HFF-Myc (cell line): ENCODE results near the gene ST7.

Experiments used
- DNase-seq: peaks from one replicate; pipeline ENCODE4 v3.0.0-alpha.2; 2011; ENCODE audit warnings: low read depth; ENCODE audit errors: extremely low read depth
- H3K4me3 ChIP-seq: replicated peaks from 2 replicates; pipeline ENCODE4 v1.5.1; 2011; ENCODE audit warnings: low read depth, mild to moderate bottlenecking, control low read depth, low read length
- TF ChIP-seq, protein P1 (sequence below): IDR thresholded peaks from 2 replicates; pipeline ENCODE4 v1.5.1; 2012; ENCODE audit warnings: mild to moderate bottlenecking, low read depth, low read length, control low read depth; ENCODE audit errors: missing control alignments

The ST7 gene

DNA sequence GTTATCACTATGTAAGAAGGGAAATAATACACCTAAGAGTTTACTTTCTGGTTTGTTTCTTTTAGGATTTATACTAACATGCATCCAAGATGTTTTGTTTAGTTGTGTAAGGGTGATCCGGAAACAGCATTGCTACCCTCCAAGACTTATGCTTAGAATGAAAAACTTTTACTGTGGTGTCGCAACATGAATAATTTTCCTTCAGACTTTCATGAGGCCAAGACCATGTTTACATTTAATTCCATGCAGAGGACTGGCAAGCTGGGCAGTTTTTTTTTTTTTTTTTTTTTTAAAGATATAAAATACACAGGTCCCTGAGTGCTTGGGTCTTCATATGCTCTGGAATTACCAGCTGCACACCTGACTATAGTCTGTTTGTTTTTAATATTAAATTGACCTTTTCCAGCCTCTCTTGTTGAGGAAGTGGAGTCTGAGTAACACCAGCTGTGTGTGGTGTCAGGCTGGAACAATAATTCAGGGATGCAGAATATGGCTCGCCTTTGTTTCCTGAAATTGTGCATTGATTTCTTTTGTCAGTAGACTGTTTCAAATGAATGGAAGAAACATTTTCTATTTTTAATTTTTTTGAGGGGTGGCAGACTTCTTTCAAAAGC is 81.7 kb downstream of the ST7 start:
- no peak overlapping the region for H3K4me3 ChIP-seq
- no peak for DNase-seq
- TF ChIP-seq, protein P1, sequence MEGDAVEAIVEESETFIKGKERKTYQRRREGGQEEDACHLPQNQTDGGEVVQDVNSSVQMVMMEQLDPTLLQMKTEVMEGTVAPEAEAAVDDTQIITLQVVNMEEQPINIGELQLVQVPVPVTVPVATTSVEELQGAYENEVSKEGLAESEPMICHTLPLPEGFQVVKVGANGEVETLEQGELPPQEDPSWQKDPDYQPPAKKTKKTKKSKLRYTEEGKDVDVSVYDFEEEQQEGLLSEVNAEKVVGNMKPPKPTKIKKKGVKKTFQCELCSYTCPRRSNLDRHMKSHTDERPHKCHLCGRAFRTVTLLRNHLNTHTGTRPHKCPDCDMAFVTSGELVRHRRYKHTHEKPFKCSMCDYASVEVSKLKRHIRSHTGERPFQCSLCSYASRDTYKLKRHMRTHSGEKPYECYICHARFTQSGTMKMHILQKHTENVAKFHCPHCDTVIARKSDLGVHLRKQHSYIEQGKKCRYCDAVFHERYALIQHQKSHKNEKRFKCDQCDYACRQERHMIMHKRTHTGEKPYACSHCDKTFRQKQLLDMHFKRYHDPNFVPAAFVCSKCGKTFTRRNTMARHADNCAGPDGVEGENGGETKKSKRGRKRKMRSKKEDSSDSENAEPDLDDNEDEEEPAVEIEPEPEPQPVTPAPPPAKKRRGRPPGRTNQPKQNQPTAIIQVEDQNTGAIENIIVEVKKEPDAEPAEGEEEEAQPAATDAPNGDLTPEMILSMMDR = no peak

DNA sequence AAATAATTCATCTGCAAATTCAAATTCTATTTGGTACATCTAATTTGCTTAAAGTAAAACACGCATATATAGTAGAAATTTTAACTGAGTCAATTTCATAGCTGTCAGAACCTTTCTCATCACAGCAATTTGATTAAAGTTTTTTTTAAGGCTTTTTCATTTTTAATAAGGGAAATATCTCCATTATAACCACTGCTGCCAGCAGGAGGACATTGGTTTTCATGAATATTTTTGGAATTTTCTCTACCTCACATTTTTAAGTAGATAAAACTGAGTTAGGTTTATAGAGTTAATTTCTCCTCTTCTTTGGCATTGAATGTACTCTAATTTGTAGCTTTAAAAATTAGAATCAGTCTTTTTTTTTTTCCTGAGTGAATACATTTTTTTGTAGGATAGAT is 82.2 kb downstream of the ST7 start:
- H3K4me3 ChIP-seq = no peak overlapping the region
- TF ChIP-seq, protein P1 = no peak
- no peak for DNase-seq

DNA sequence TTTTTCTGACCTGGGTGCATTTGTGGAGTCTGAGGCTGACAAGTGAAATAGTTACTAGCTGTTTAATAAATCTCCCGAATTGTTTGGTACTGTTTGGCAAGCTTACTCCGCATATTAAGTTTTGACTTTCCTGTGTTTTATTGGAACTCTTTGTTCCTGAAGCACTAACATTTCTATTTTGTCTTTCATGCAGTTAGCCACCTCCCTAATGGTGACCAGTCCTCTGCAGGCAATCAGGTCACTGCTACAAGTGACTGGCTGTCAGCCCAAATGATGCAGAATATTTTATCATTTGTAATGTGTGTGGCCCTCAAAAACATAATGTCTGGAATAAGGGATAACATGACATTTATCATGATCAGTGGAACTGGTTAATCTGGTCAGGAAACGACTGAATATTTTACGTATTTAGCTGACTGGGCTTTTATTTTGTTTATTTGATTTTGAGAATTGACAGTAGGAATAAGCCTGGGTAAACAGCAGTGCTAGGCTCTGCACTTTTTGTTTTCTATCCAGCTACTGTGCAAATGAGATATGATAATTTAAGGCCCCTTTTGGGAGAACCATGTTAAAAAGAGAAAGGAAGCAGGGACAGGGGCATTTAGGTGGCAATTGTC is 82.9 kb downstream of the ST7 start:
- no peak for DNase-seq
- TF ChIP-seq, protein P1 = no peak
- no peak overlapping the region for H3K4me3 ChIP-seq

DNA sequence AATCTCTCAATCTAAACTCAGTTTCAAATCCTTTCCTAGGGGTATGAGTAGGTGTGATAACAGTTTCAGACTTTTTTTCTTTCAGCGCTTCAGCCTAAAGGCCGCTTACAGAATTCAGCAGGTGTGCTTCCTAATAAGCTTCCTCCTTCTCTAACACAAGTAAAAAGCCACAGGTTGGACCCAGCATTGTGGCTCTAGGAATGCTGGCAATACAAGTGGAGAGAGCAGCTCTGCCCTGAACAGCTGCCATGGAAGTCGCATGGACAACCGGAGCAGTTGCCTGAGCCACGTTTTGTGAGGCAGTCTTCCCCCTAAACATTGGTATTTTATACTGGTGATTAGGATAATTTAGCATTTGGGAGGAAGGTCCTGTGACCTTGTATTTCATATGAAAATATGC is 83.5 kb downstream of the ST7 start:
- TF ChIP-seq, protein P1 = no peak
- H3K4me3 ChIP-seq = no peak overlapping the region
- no peak for DNase-seq

DNA sequence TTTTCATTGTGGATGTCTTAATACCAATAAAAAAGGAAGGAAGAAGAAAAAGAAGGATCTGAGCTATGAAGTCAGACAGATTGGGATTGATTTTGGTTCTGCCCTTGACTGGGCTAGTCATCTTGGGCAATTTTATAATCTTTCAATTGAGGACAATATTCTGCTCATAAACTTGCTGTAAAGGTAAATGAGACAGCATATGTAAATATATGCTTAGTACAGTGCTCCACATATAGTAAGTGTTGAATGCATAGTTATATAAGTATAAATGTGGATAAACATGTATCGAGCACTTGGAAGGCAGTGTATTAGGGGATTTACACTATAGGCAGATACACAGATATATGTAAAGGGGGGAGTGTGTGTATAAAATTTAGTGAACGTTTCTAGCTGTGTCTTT is 85.1 kb downstream of the ST7 start:
- TF ChIP-seq, protein P1 = no peak
- no peak for DNase-seq
- no peak overlapping the region for H3K4me3 ChIP-seq

DNA sequence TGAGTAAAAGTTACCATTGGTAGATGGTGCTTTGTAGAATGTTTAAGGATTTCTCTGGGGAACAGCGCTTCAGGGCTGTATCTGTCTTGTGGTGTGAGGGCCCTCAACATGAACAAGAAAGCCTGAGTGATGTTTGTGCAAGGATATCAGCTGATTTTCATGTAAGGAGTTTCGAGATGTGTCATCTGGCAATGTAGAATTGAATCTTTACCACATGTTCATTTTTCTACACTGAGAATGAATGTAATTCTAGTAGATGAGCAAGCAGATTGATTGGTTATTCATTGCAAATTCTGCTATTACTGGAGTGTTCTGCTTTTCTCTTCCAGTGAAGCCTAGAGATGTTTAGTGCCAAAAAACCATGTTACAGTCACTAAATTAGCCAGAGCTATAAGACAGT is 87.7 kb downstream of the ST7 start:
- H3K4me3 ChIP-seq = no peak overlapping the region
- TF ChIP-seq, protein P1 = no peak
- no peak for DNase-seq

DNA sequence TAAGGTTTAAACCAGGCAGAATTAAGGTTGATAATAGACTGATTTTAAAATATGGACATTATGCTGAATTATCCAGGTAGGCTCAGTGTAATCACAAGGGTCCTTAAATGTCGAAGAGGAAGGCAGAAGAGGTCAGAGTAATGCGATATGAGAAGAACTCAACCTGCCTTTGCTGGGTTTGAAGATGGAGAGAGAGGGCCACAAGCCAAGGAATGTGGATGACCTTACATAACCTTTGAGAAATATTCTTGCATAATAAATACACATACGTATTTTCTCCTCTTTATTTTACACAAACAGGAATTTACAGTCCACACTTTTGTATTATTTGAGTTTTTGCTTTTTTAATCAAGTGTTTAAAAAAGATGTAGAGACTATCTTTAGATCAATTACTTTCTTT is 88.5 kb downstream of the ST7 start:
- TF ChIP-seq, protein P1 = no peak
- no peak for DNase-seq
- H3K4me3 ChIP-seq = no peak overlapping the region
